ENCODE results near the gene SND1.

The SND1 gene

GRCh38 chr7:128030654-128031611 lies 378.9 kb downstream of the SND1 start, which contains the start of gene LRRC4:
Gene LRRC4, minus strand, starts transcription at chr7:128031437. Its CDS starts 797 bp downstream, at chr7:128030640.
- no peak for DNase-seq

GRCh38 chr7:128031901-128032604 lies 380.1 kb downstream of the SND1 start:
- peak; percentile 48 for DNase-seq

- no peak for DNase-seq
Observed at GRCh38 chr7:128032605-128033235, 380.7 kb downstream of the SND1 start.

- DNase-seq, result no peak
Observed at GRCh38 chr7:128033246-128033645, 381.3 kb downstream of the SND1 start.

- no peak for DNase-seq
Observed at GRCh38 chr7:128034825-128035224, 382.8 kb downstream of the SND1 start.

- DNase-seq, result no peak
Observed at GRCh38 chr7:128035712-128036111, 383.7 kb downstream of the SND1 start.

GRCh38 chr7:128036226-128036940 lies 384.4 kb downstream of the SND1 start:
- no peak for DNase-seq

- DNase-seq, result no peak
Observed at GRCh38 chr7:128037081-128037480, 385.1 kb downstream of the SND1 start.

- DNase-seq, result no peak
Observed at GRCh38 chr7:128037880-128038619, 386.1 kb downstream of the SND1 start.

GRCh38 chr7:128039544-128039953 lies 387.6 kb downstream of the SND1 start:
- no peak for DNase-seq

GRCh38 chr7:128040205-128040604 lies 388.2 kb downstream of the SND1 start:
- DNase-seq, result no peak

GRCh38 chr7:128041203-128041602 lies 389.2 kb downstream of the SND1 start:
- no peak for DNase-seq

- DNase-seq, result no peak
Observed at GRCh38 chr7:128042012-128042411, 390.0 kb downstream of the SND1 start.

- DNase-seq, result no peak
Observed at GRCh38 chr7:128044064-128044463, 392.1 kb downstream of the SND1 start.

- no peak for DNase-seq
Observed at GRCh38 chr7:128045158-128045557, 393.2 kb downstream of the SND1 start.

- DNase-seq, result no peak
Observed at GRCh38 chr7:128045766-128046165, 393.8 kb downstream of the SND1 start.

GRCh38 chr7:128052404-128052803 lies 400.4 kb downstream of the SND1 start:
- no peak for DNase-seq

- DNase-seq, result no peak
Observed at GRCh38 chr7:128053023-128053422, 401.0 kb downstream of the SND1 start.

- DNase-seq, result no peak
Observed at GRCh38 chr7:128053991-128054390, 402.0 kb downstream of the SND1 start.

GRCh38 chr7:128054511-128054910 lies 402.5 kb downstream of the SND1 start:
- DNase-seq, result no peak

- DNase-seq, result no peak
Observed at GRCh38 chr7:128055637-128056036, 403.6 kb downstream of the SND1 start.

- no peak for DNase-seq
Observed at GRCh38 chr7:128056901-128057300, 404.9 kb downstream of the SND1 start.
